ENCODE measurements around the gene CERS6.

Gene CERS6

DNA sequence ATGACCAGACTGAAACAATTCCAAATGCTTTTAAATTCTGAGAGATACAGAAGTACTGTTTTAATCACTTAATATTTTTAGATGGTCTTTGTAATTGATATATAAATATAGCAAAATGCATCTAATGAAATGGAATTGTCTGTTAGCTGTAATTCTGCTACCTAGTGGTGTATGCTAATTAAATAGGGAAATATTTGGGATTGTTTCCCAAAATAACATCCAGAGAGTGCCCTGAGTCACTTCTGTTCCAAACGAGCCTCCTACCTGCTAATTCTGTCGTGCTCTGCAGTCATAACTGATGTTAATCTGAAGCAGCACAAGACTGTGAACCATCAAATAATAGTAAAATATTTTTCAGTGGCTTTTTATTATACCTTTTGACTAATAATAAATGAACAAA, 274.9 kb downstream of the CERS6 start:
- H3K4me3 ChIP-seq (ENCODE audit: low read depth, low read length) = no peak overlapping the region
- DNase-seq (ENCODE audit: low read depth) = no peak
- TF ChIP-seq MYC (IDR thresholded peaks at IDR 0.05; ENCODE audit: low read depth, low read length) = no peak
- no peak for TF ChIP-seq POLR2A (IDR thresholded peaks at IDR 0.05; ENCODE audit: extremely low read depth, insufficient read length)
- TF ChIP-seq, protein P1, sequence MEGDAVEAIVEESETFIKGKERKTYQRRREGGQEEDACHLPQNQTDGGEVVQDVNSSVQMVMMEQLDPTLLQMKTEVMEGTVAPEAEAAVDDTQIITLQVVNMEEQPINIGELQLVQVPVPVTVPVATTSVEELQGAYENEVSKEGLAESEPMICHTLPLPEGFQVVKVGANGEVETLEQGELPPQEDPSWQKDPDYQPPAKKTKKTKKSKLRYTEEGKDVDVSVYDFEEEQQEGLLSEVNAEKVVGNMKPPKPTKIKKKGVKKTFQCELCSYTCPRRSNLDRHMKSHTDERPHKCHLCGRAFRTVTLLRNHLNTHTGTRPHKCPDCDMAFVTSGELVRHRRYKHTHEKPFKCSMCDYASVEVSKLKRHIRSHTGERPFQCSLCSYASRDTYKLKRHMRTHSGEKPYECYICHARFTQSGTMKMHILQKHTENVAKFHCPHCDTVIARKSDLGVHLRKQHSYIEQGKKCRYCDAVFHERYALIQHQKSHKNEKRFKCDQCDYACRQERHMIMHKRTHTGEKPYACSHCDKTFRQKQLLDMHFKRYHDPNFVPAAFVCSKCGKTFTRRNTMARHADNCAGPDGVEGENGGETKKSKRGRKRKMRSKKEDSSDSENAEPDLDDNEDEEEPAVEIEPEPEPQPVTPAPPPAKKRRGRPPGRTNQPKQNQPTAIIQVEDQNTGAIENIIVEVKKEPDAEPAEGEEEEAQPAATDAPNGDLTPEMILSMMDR (IDR thresholded peaks at IDR 0.05; ENCODE audit: low read depth, low read length) = no peak
- TF ChIP-seq, protein P2, sequence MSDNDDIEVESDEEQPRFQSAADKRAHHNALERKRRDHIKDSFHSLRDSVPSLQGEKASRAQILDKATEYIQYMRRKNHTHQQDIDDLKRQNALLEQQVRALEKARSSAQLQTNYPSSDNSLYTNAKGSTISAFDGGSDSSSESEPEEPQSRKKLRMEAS (IDR thresholded peaks at IDR 0.05; ENCODE audit: low read depth, low read length) = no peak

DNA sequence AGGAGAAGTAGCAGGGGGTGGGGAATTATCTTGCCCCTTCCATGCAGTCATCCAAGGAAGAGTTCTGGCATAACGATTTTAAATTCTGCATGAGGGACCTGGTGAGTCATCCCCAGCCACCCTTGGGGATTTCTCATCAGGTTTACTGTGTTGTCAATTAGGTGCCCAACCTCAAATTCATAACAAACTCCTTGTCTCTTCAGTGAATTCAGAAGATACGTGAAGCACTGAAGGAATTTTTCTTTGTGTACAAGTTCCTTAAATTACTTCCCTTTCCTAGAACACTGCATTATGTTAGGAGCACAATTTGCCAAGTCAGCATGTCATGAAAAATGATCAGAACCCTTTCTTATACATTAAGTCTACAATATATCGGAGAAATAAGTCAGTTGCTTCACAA, 275.5 kb downstream of the CERS6 start:
- peak; percentile 50 for DNase-seq (ENCODE audit: low read depth)
- TF ChIP-seq MYC (IDR thresholded peaks at IDR 0.05; ENCODE audit: low read depth, low read length) (no peak), POLR2A (IDR thresholded peaks at IDR 0.05; ENCODE audit: extremely low read depth, insufficient read length) (no peak)
- TF ChIP-seq, protein P2 (IDR thresholded peaks at IDR 0.05; ENCODE audit: low read depth, low read length) = no peak
- TF ChIP-seq, protein P1 (IDR thresholded peaks at IDR 0.05; ENCODE audit: low read depth, low read length) = no peak
- no peak overlapping the region for H3K4me3 ChIP-seq (ENCODE audit: low read depth, low read length)

DNA sequence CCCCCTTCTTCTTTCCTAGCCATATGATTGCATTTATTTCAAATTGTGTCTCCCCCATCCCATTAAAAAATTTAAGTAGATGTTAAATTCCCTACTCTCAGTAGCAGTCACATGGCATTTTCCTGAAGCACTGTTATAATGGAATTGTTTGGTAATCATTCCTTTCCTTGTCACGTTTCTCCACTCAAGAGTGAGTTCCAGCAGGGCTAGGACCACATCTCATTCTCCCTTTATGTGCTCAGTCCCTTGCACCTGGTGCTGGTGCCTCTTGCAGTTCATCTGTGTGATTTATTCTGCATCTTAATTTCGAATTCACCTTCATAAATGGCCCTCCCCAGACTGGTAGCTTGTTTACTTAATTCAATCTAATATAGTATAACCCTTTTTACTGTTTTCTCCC, 276.0 kb downstream of the CERS6 start:
- TF ChIP-seq, protein P2 (IDR thresholded peaks at IDR 0.05; ENCODE audit: low read depth, low read length) = no peak
- TF ChIP-seq MYC (IDR thresholded peaks at IDR 0.05; ENCODE audit: low read depth, low read length) = no peak
- no peak for TF ChIP-seq POLR2A (IDR thresholded peaks at IDR 0.05; ENCODE audit: extremely low read depth, insufficient read length)
- TF ChIP-seq, protein P1 (IDR thresholded peaks at IDR 0.05; ENCODE audit: low read depth, low read length) = no peak
- H3K4me3 ChIP-seq (ENCODE audit: low read depth, low read length) = no peak overlapping the region
- DNase-seq (ENCODE audit: low read depth) = no peak

DNA sequence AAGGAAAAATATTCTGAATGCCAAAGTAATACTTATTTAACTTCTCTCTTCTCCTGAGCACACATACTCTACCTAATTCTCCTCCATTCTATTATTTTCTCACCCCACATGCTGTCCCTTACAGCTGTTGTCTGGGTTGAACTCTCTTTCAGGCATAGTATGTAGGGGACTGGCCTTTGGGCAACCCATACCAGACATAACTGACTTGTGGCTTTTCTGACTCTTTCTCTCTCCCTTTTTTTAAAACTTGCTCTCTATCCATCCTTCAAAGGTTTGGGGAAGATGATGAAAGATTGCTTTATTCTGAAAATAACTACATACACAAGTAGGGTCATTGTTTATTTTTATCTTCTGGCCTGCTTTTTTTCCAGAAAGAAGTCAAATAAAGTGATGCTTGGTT, 276.4 kb downstream of the CERS6 start:
- H3K4me3 ChIP-seq (ENCODE audit: low read depth, low read length) = no peak overlapping the region
- TF ChIP-seq, protein P1 (IDR thresholded peaks at IDR 0.05; ENCODE audit: low read depth, low read length) = no peak
- no peak for TF ChIP-seq MYC (IDR thresholded peaks at IDR 0.05; ENCODE audit: low read depth, low read length)
- no peak for TF ChIP-seq POLR2A (IDR thresholded peaks at IDR 0.05; ENCODE audit: extremely low read depth, insufficient read length)
- TF ChIP-seq, protein P2 (IDR thresholded peaks at IDR 0.05; ENCODE audit: low read depth, low read length) = no peak
- DNase-seq (ENCODE audit: low read depth) = no peak

DNA sequence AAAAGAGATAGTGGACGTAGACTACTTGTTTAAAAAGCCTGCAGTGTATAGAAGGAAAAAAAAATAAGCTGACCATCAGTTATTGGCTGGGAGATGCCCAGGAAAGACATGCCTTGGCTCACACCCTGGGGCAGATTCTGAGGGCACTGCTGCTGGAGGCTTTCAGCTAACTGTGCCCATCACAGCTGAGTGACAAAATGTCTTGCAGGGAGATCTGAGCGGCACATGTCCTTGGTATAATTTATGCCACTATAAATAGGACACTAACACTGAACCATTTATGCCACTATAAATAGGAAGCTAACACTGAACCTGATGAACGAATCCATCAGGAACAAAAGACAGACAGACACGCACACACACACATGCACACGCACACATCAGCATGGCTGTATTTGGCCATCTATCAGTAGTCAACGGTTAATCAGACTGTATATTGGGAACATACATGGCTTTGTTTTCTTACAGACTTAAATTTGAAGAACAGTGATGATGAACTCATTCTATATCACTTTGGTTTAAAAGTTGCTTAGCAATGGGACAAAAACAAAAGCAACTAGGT, 278.2 kb downstream of the CERS6 start:
- H3K4me3 ChIP-seq (ENCODE audit: low read depth, low read length) = no peak overlapping the region
- DNase-seq (ENCODE audit: low read depth) = no peak
- TF ChIP-seq, protein P1 (IDR thresholded peaks at IDR 0.05; ENCODE audit: low read depth, low read length) = no peak
- TF ChIP-seq MYC (IDR thresholded peaks at IDR 0.05; ENCODE audit: low read depth, low read length) (no peak), POLR2A (IDR thresholded peaks at IDR 0.05; ENCODE audit: extremely low read depth, insufficient read length) (no peak)
- TF ChIP-seq, protein P2 (IDR thresholded peaks at IDR 0.05; ENCODE audit: low read depth, low read length) = no peak
